Keratinocyte (primary cell): ENCODE measurements around the gene CAMSAP1.

Source experiments
- CTCF ChIP-seq, 3 experiments: IDR thresholded peaks in 1 of 3; conservative IDR thresholded peaks in 1 of 3; optimal IDR thresholded peaks in 1 of 3; 2 replicates in 2 of 3; 3 replicates in 1 of 3; pipeline versions ENCODE3 to v1.5.1; 2011; ENCODE audit warnings: low read length in 3 of 3, mild to moderate bottlenecking in 3 of 3, moderate library complexity in 2 of 3, control low read depth in 1 of 3, inconsistent platforms in 1 of 3; ENCODE audit not compliant: insufficient read depth in 2 of 3; ENCODE audit errors: extremely low read depth in 1 of 3
- EZH2 ChIP-seq: IDR thresholded peaks from one replicate; pipeline ENCODE4 v1.6.1; 2012; ENCODE audit warnings: inconsistent platforms, mild to moderate bottlenecking, low read length, moderate library complexity

- TF ChIP-seq EZH2 (no peak), CTCF (optimal IDR thresholded peaks at IDR 0.05 in 1 of 3, IDR thresholded peaks at IDR 0.05 in 1 of 3, conservative IDR thresholded peaks at IDR 0.05 in 1 of 3; ENCODE audit: extremely low read depth in 1 of 3, insufficient read depth in 2 of 3, low read length in 3 of 3) (no peak)
These were observed 78.7 kb downstream of the CAMSAP1 start for GRCh38 chr9:135828656-135829055.
